Mesendoderm (in vitro differentiated cells): ENCODE data around the gene IQCH.

Source experiments
- DNase-seq: peaks from one replicate; pipeline ENCODE4 v3.0.0; 2013
- H2AK5ac ChIP-seq: 2 replicates; pipeline ENCODE4 v1.6.1; 2013; ENCODE audit warnings: low read length, inconsistent platforms
- H2BK120ac ChIP-seq: 2 replicates; pipeline ENCODE4 v1.6.1; 2013; ENCODE audit warnings: low read depth, mild to moderate bottlenecking, low read length, moderate library complexity, mixed read lengths
- H2BK15ac ChIP-seq: replicated peaks from 2 replicates; pipeline ENCODE4 v1.6.1; 2013; ENCODE audit warnings: low read depth, mild to moderate bottlenecking, moderate library complexity
- H2BK5ac ChIP-seq: 2 replicates; pipeline ENCODE4 v1.6.1; 2013; ENCODE audit warnings: low read length, inconsistent platforms
- H3K18ac ChIP-seq: 2 replicates; pipeline ENCODE4 v1.6.1; 2013; ENCODE audit warnings: mild to moderate bottlenecking, low read length, mixed read lengths
- H3K23ac ChIP-seq: one replicate; pipeline ENCODE4 v1.6.1; 2013; ENCODE audit warnings: low read length
- H3K27ac ChIP-seq: 2 replicates; pipeline ENCODE4 v1.5.1; 2013; ENCODE audit warnings: low read depth, mild to moderate bottlenecking, inconsistent platforms, low read length, moderate library complexity
- H3K27me3 ChIP-seq: 2 replicates; pipeline ENCODE4 v1.6.1; 2013; ENCODE audit warnings: low read length, control low read depth, mild to moderate bottlenecking, inconsistent platforms; ENCODE audit not compliant: insufficient read depth, poor library complexity
- H3K36me3 ChIP-seq: 2 replicates; pipeline ENCODE4 v1.6.1; 2013; ENCODE audit warnings: low read length, inconsistent platforms; ENCODE audit not compliant: control insufficient read depth, insufficient read depth
- H3K4ac ChIP-seq: one replicate; pipeline ENCODE4 v1.6.1; 2013; ENCODE audit warnings: low read depth, mild to moderate bottlenecking, low read length, moderate library complexity
- H3K4me1 ChIP-seq: 2 replicates; pipeline ENCODE4 v1.6.1; 2013; ENCODE audit warnings: low read depth, low read length, inconsistent platforms; ENCODE audit not compliant: control insufficient read depth
- H3K4me2 ChIP-seq: 2 replicates; pipeline ENCODE4 v1.6.1; 2013; ENCODE audit warnings: low read length
- H3K4me3 ChIP-seq: 2 replicates; pipeline ENCODE4 v1.5.1; 2013; ENCODE audit warnings: mild to moderate bottlenecking, low read length
- H3K56ac ChIP-seq: one replicate; pipeline ENCODE4 v1.6.1; 2013; ENCODE audit warnings: low read length
- H3K79me1 ChIP-seq: 2 replicates; pipeline ENCODE4 v1.6.1; 2013; ENCODE audit warnings: low read length, inconsistent platforms
- H3K79me2 ChIP-seq: 2 replicates; pipeline ENCODE4 v1.6.1; 2013; ENCODE audit warnings: mild to moderate bottlenecking, low read length; ENCODE audit not compliant: control insufficient read depth, insufficient read depth
- H3K9ac ChIP-seq: 2 replicates; pipeline ENCODE4 v1.6.1; 2013; ENCODE audit warnings: low read length, inconsistent platforms
- H4K5ac ChIP-seq: one replicate; pipeline ENCODE4 v1.6.1; 2013; ENCODE audit warnings: low read length
- H4K8ac ChIP-seq: one replicate; pipeline ENCODE4 v1.6.1; 2013; ENCODE audit warnings: low read depth, mild to moderate bottlenecking, control low read depth, low read length, moderate library complexity
- WGBS: extraction: QIAGEN DNeasy Blood & Tissue Kit; methylation state at CpG from one replicate; pipeline ENCODE4 v1.1.7; 2013; ENCODE audit warnings: low lambda C conversion rate, missing lambda C conversion rate; ENCODE audit not compliant: insufficient coverage; ENCODE audit errors: extremely low coverage; 5-methylcytosine and 5-hydroxymethylcytosine counted together

IQCH gene

DNA sequence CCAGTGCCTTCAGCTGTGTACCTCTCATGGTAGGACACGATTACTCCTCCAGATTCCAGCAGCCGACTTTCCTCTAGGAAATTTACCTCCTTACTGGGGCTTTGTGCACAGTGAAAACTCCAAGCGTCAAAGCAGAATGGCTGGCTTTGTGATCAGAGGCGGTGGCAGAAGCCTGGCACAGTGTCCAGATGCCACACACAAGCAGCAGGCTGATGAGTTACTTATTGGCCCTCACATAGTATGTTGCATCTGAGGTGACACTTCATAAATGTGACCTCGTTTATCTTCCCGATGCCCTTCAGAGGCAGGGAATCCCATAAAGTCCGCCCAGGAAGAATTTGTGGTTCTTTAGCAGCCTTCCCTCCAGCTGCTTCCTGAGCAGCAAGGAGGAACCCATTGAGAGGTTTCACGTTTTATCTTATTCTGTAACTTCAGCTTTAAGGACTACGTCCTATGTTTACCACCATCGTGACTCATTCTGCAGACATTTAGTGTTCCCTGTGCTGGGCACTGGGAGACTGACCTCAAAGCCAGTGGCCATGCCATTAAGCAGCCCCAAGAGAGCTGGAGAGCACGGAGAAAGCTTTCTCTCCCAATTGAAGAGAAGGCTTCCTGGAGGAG lies 159.3 kb downstream of the IQCH start:
- H3K4me2 ChIP-seq = no peak overlapping the region
- whole genome bisulfite sequencing = no CpG with 5 or more reads among the region's 11 CpGs
- H4K5ac ChIP-seq = no peak overlapping the region
- no peaks in the 10 kb centered on the region for H3K79me1 ChIP-seq
- H2AK5ac ChIP-seq = no peak overlapping the region
- no peak overlapping the region for H3K4ac ChIP-seq
- no peaks in the 10 kb centered on the region for H3K36me3 ChIP-seq
- no peak for DNase-seq
- H3K18ac ChIP-seq = no peak overlapping the region
- H3K9ac ChIP-seq = no peak overlapping the region
- no peak overlapping the region for H3K4me3 ChIP-seq
- H3K23ac ChIP-seq = no peak overlapping the region
- no peak overlapping the region for H2BK5ac ChIP-seq
- H3K4me1 ChIP-seq = peaks cover 2% of the 10 kb centered on the region
- no peaks in the 10 kb centered on the region for H3K27me3 ChIP-seq
- no peak overlapping the region for H2BK15ac ChIP-seq
- H2BK120ac ChIP-seq = no peak overlapping the region
- H4K8ac ChIP-seq = no peak overlapping the region
- no peaks in the 10 kb centered on the region for H3K79me2 ChIP-seq
- H3K27ac ChIP-seq = no peak overlapping the region
- no peak overlapping the region for H3K56ac ChIP-seq

DNA sequence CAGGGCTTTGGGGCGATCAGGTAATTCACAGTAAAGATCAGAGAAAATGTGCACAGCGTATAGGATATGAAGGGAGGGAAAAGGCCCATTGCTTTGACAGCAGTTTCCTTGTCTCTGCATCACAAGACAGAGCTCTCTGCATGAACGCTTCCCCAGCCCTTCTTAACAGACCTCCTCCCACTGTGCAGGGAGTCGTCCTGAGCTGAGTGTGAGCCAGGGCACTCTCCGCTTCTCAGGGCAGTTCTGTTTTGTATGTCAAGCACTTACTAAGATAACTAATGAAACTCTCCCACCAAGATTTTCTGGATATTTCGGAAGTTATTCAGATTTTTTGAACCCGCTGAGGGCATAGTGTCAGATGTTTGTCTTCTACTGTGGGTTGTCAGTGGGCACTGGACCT lies 160.6 kb downstream of the IQCH start:
- no peak overlapping the region for H3K27ac ChIP-seq
- H3K56ac ChIP-seq = no peak overlapping the region
- no peak overlapping the region for H2BK5ac ChIP-seq
- no CpG with 5 or more reads among the region's 7 CpGs for WGBS
- no peaks in the 10 kb centered on the region for H3K79me1 ChIP-seq
- H4K8ac ChIP-seq = no peak overlapping the region
- no peak overlapping the region for H4K5ac ChIP-seq
- no peak overlapping the region for H3K4me2 ChIP-seq
- peaks cover 2% of the 10 kb centered on the region for H3K4me1 ChIP-seq
- no peak overlapping the region for H2BK120ac ChIP-seq
- no peak overlapping the region for H3K18ac ChIP-seq
- no peak overlapping the region for H2AK5ac ChIP-seq
- H3K9ac ChIP-seq = no peak overlapping the region
- H3K27me3 ChIP-seq = peaks cover 1% of the 10 kb centered on the region
- no peaks in the 10 kb centered on the region for H3K79me2 ChIP-seq
- H3K4ac ChIP-seq = no peak overlapping the region
- no peak overlapping the region for H3K4me3 ChIP-seq
- H3K36me3 ChIP-seq = no peaks in the 10 kb centered on the region
- no peak overlapping the region for H2BK15ac ChIP-seq
- H3K23ac ChIP-seq = no peak overlapping the region
- no peak for DNase-seq

DNA sequence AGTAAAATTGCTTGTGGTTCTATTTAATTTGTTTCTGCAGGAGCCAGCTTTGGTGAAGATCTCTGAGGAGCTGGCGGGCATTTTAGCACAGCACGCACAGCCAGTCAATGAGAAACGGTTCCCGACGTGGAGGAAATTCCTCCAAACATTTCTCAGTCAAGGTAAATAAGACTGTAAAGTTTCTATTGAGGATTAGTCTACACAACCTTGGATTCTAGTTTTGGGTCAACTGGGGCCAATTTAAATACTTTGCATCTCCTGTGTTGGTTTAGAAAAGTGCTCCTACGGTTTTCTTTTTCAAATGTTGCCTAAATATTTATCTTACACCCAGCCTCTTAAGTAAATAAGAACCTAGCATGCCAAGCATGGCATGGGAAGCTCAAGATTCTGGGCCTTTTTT lies 162.3 kb downstream of the IQCH start:
- no peak overlapping the region for H3K9ac ChIP-seq
- H3K4me1 ChIP-seq = peaks cover 2% of the 10 kb centered on the region
- no peak overlapping the region for H3K18ac ChIP-seq
- no peak overlapping the region for H3K27ac ChIP-seq
- WGBS = no CpG with 5 or more reads among the region's 6 CpGs
- no peak overlapping the region for H3K4ac ChIP-seq
- no peak overlapping the region for H3K56ac ChIP-seq
- H4K8ac ChIP-seq = no peak overlapping the region
- no peak overlapping the region for H2BK15ac ChIP-seq
- H2AK5ac ChIP-seq = no peak overlapping the region
- no peak overlapping the region for H4K5ac ChIP-seq
- H3K79me2 ChIP-seq = no peaks in the 10 kb centered on the region
- DNase-seq = no peak
- H2BK5ac ChIP-seq = no peak overlapping the region
- peaks cover 1% of the 10 kb centered on the region for H3K27me3 ChIP-seq
- H3K4me2 ChIP-seq = no peak overlapping the region
- no peak overlapping the region for H3K23ac ChIP-seq
- H3K79me1 ChIP-seq = no peaks in the 10 kb centered on the region
- H3K36me3 ChIP-seq = no peaks in the 10 kb centered on the region
- H3K4me3 ChIP-seq = no peak overlapping the region
- no peak overlapping the region for H2BK120ac ChIP-seq

DNA sequence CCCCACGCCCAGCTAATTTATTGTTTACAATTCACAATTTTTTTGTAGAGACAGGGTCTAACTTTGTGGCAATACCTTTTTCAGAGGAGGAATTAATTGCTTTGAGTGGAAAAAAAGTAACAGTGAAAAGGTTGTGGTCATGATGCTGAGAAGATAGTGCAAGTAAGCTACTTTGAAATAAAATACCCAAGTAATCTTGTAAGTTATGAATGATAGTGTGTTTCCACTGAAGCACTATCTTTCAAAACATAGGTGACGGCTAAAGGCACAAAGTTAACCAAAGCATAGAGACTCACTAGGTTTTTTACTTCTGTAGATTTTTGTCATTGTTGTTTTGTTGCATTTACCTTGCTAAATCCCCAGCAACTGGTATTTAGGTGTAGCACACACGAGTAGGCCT lies 165.1 kb downstream of the IQCH start:
- no peak overlapping the region for H3K18ac ChIP-seq
- no peaks in the 10 kb centered on the region for H3K79me1 ChIP-seq
- H4K5ac ChIP-seq = no peak overlapping the region
- H3K56ac ChIP-seq = no peak overlapping the region
- H3K36me3 ChIP-seq = no peaks in the 10 kb centered on the region
- no peak overlapping the region for H3K9ac ChIP-seq
- H3K4me3 ChIP-seq = no peak overlapping the region
- H3K4me2 ChIP-seq = no peak overlapping the region
- WGBS = no CpG with 5 or more reads among the region's 3 CpGs
- peaks cover 2% of the 10 kb centered on the region for H3K4me1 ChIP-seq
- H3K79me2 ChIP-seq = no peaks in the 10 kb centered on the region
- no peak overlapping the region for H3K23ac ChIP-seq
- H2BK5ac ChIP-seq = no peak overlapping the region
- no peak overlapping the region for H3K27ac ChIP-seq
- DNase-seq = no peak
- H3K4ac ChIP-seq = no peak overlapping the region
- no peak overlapping the region for H2BK120ac ChIP-seq
- H4K8ac ChIP-seq = no peak overlapping the region
- H2BK15ac ChIP-seq = no peak overlapping the region
- H3K27me3 ChIP-seq = peaks cover 1% of the 10 kb centered on the region
- H2AK5ac ChIP-seq = no peak overlapping the region

DNA sequence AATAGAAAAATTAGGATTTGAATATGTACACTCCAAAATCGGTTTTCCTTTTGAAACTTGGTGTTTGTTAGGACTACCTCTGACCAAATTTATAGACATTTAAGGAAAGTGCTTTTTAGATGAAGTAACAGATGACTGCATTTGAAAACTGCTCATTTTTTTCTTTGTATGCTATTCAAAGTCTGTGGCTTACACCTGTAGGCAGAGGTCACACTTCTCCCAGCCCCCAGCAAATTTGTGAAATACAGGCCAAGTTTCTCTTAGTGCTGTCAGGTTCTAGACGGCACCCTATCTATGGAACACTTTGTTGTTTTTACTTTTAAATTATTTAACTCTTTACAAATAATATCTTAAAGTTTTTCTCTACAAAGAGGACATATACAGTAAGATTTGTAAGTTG lies 165.6 kb downstream of the IQCH start:
- Histone ChIP-seq H3K79me1 (no peaks in the 10 kb centered on the region), H3K9ac (no peak overlapping the region), H2BK15ac (no peak overlapping the region), H3K4me2 (no peak overlapping the region), H2BK5ac (no peak overlapping the region), H3K18ac (no peak overlapping the region), H2AK5ac (no peak overlapping the region), H3K4me1 (peaks cover 2% of the 10 kb centered on the region), H3K4ac (no peak overlapping the region), H3K4me3 (no peak overlapping the region), H3K36me3 (no peaks in the 10 kb centered on the region), H3K27me3 (peaks cover 1% of the 10 kb centered on the region), H3K56ac (no peak overlapping the region), H4K8ac (no peak overlapping the region), H3K23ac (no peak overlapping the region), H3K79me2 (no peaks in the 10 kb centered on the region), H4K5ac (no peak overlapping the region), H2BK120ac (no peak overlapping the region), H3K27ac (no peak overlapping the region)
- WGBS = no CpG with 5 or more reads among the region's 2 CpGs
- DNase-seq = no peak

DNA sequence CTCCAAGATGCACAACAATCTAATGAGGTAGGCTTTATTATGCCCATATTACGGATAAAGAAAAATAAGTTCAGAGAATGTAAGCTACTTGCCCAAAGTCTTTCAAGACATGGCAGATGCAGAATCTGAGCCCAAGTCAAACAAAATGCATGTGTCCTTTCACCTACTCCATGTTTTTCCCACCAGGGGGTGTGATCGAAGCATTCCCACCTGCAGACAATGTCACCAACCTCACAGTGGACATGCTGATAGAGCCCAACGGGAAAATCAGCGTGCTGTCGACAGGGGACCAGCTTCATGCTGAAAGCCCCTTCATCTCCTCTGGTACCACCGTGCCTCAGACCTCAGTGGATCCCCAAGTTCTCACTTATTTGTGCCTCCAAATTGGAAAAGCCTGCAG lies 166.5 kb downstream of the IQCH start:
- H3K4me2 ChIP-seq = no peak overlapping the region
- H3K9ac ChIP-seq = no peak overlapping the region
- no peak overlapping the region for H4K8ac ChIP-seq
- H3K4ac ChIP-seq = no peak overlapping the region
- H2AK5ac ChIP-seq = no peak overlapping the region
- H2BK120ac ChIP-seq = no peak overlapping the region
- no peak overlapping the region for H2BK5ac ChIP-seq
- H2BK15ac ChIP-seq = no peak overlapping the region
- H3K23ac ChIP-seq = no peak overlapping the region
- no CpG with 5 or more reads among the region's 6 CpGs for WGBS
- no peaks in the 10 kb centered on the region for H3K79me1 ChIP-seq
- no peaks in the 10 kb centered on the region for H3K79me2 ChIP-seq
- DNase-seq = no peak
- H4K5ac ChIP-seq = no peak overlapping the region
- H3K27ac ChIP-seq = no peak overlapping the region
- no peak overlapping the region for H3K18ac ChIP-seq
- H3K56ac ChIP-seq = no peak overlapping the region
- H3K4me3 ChIP-seq = no peak overlapping the region
- peaks cover 2% of the 10 kb centered on the region for H3K4me1 ChIP-seq
- peaks cover 1% of the 10 kb centered on the region for H3K27me3 ChIP-seq
- no peaks in the 10 kb centered on the region for H3K36me3 ChIP-seq
